Smooth muscle cell (in vitro differentiated cells): ENCODE results near the gene HOXD1. TPM values are rescaled to one million over a fixed set of nuclear protein-coding genes. Genes with fewer than 3 reads are reported as not detected.

Experiments used
- DNase-seq: peaks from one replicate; lab custom pipeline; 2025; ENCODE audit not compliant: unreplicated experiment; lab: John Stamatoyannopoulos, UW
- H2AFZ ChIP-seq: fragments of 200-600 bp; sonication (generic); 2 replicates; pipeline ENCODE4 v1.6.0; 2016; ENCODE audit warnings: antibody characterized with exemption, low read depth, mild to moderate bottlenecking
- H3F3A ChIP-seq: fragments of 200-600 bp; sonication (generic); 2 replicates; pipeline ENCODE4 v1.6.0; 2017; ENCODE audit warnings: antibody characterized with exemption, low read depth
- H3K27ac ChIP-seq: fragments of 200-600 bp; sonication (generic); 2 replicates; pipeline ENCODE4 v1.5.1; 2016; ENCODE audit warnings: low read depth, mild to moderate bottlenecking
- H3K27me3 ChIP-seq: fragments of 200-600 bp; sonication (generic); 2 replicates; pipeline ENCODE4 v1.6.1; 2016; ENCODE audit warnings: low read depth, mild to moderate bottlenecking
- H3K36me3 ChIP-seq: fragments of 200-600 bp; sonication (generic); 2 replicates; pipeline ENCODE4 v1.5.1; 2016; ENCODE audit warnings: low read depth
- H3K4me1 ChIP-seq: fragments of 200-600 bp; sonication (generic); 2 replicates; pipeline ENCODE4 v1.5.1; 2016; ENCODE audit warnings: low read depth
- H3K4me2 ChIP-seq: fragments of 200-600 bp; sonication (generic); 2 replicates; pipeline ENCODE4 v1.6.0; 2016; ENCODE audit warnings: mild to moderate bottlenecking
- H3K4me3 ChIP-seq: fragments of 200-600 bp; sonication (generic); 2 replicates; pipeline ENCODE4 v1.5.1; 2016; ENCODE audit warnings: mild to moderate bottlenecking
- H3K79me2 ChIP-seq: fragments of 200-600 bp; sonication (generic); 2 replicates; pipeline ENCODE4 v1.6.0; 2016; ENCODE audit warnings: low read depth, mild to moderate bottlenecking
- H3K9ac ChIP-seq: fragments of 200-600 bp; sonication (generic); 2 replicates; pipeline ENCODE4 v1.6.0; 2016; ENCODE audit warnings: low read depth
- H3K9me3 ChIP-seq: fragments of 200-600 bp; sonication (generic); replicated peaks from 2 replicates; pipeline ENCODE4 v1.5.1; 2016; ENCODE audit warnings: low read depth
- H4K20me1 ChIP-seq: fragments of 200-600 bp; sonication (generic); 2 replicates; pipeline ENCODE4 v1.6.0; 2016; ENCODE audit warnings: low read depth
- WGBS: methylation state at CpG from one replicate; pipeline ENCODE4 v1.1.7; 2016; ENCODE audit warnings: low lambda C conversion rate; 5-methylcytosine and 5-hydroxymethylcytosine counted together
- polyA plus RNA-seq: library from polyadenylated mRNA; unstranded; fragments of >200 nt; fragmentation: Nextera tagmentation; extraction: Ambion mirVana; gene quantifications from 2 replicates; pipeline ENCODE4 v1.2.1, GENCODE V29; 2016
- total RNA-seq: library from RNA; depleted of rRNA; stranded (reverse); fragments of >200 nt; gene quantifications from 2 replicates; pipeline ENCODE4 v1.2.3, GENCODE V29; 2014
- TF ChIP-seq, protein P1 (sequence below): fragments of 200-600 bp; sonication (generic); IDR thresholded peaks from 2 replicates; pipeline ENCODE4 v1.5.1; 2017; ENCODE audit warnings: borderline replicate concordance, mild to moderate bottlenecking, antibody characterized with exemption; ENCODE audit not compliant: insufficient read depth, poor library complexity, severe bottlenecking

The HOXD1 gene
- total and polyA plus RNA-seq, 2 experiments from 2014 or later, result not detected

DNA sequence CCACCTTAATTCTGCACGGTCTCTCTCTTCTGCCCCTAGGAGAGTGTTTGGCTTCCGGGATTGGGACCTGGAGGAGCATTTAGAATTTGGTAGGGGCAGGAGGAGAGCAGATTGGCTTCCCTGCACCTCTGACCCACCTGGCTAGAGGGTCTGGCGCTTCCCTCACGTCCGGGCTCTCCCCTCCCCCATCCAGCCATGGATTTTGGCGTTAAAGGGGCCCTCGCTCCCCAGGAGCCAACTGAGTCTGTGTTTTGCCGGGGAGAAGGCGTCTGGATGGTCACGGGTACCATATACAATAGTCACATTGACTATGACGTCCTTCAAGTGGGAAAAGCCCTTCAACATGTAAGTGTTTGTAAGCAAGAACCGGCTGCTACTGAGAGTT is 24.8 kb upstream of the HOXD1 start:
- Histone ChIP-seq H3K27me3 (peaks cover 100% of the 10 kb centered on the region), H4K20me1 (no peaks in the 10 kb centered on the region), H3K4me1 (no peaks in the 10 kb centered on the region), H3K9me3 (no peaks in the 10 kb centered on the region), H3F3A (no peaks in the 10 kb centered on the region), H3K9ac (no peak overlapping the region), H3K36me3 (no peaks in the 10 kb centered on the region), H3K4me3 (no peak overlapping the region), H3K4me2 (no peak overlapping the region), H3K79me2 (no peaks in the 10 kb centered on the region), H2AFZ (no peak overlapping the region), H3K27ac (no peak overlapping the region)
- DNase-seq, result no peak
- WGBS, result 6% methylated on average over 12 of the region's 12 CpGs
- TF ChIP-seq, protein P1, sequence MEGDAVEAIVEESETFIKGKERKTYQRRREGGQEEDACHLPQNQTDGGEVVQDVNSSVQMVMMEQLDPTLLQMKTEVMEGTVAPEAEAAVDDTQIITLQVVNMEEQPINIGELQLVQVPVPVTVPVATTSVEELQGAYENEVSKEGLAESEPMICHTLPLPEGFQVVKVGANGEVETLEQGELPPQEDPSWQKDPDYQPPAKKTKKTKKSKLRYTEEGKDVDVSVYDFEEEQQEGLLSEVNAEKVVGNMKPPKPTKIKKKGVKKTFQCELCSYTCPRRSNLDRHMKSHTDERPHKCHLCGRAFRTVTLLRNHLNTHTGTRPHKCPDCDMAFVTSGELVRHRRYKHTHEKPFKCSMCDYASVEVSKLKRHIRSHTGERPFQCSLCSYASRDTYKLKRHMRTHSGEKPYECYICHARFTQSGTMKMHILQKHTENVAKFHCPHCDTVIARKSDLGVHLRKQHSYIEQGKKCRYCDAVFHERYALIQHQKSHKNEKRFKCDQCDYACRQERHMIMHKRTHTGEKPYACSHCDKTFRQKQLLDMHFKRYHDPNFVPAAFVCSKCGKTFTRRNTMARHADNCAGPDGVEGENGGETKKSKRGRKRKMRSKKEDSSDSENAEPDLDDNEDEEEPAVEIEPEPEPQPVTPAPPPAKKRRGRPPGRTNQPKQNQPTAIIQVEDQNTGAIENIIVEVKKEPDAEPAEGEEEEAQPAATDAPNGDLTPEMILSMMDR, result no peak

GRCh38 chr2:176164201-176164600 is 24.3 kb upstream of the HOXD1 start:
- no peaks in the 10 kb centered on the region for H3K36me3 ChIP-seq
- H3K4me3 ChIP-seq, result no peak overlapping the region
- no peak overlapping the region for H2AFZ ChIP-seq
- no peak for DNase-seq
- no peaks in the 10 kb centered on the region for H3K4me1 ChIP-seq
- TF ChIP-seq, protein P1, result no peak
- no peak overlapping the region for H3K27ac ChIP-seq
- no peak overlapping the region for H3K4me2 ChIP-seq
- no peaks in the 10 kb centered on the region for H4K20me1 ChIP-seq
- peaks cover 100% of the 10 kb centered on the region for H3K27me3 ChIP-seq
- 24% methylated on average over 13 of the region's 13 CpGs for WGBS
- no peaks in the 10 kb centered on the region for H3K79me2 ChIP-seq
- no peak overlapping the region for H3K9ac ChIP-seq
- no peaks in the 10 kb centered on the region for H3K9me3 ChIP-seq
- no peaks in the 10 kb centered on the region for H3F3A ChIP-seq

DNA sequence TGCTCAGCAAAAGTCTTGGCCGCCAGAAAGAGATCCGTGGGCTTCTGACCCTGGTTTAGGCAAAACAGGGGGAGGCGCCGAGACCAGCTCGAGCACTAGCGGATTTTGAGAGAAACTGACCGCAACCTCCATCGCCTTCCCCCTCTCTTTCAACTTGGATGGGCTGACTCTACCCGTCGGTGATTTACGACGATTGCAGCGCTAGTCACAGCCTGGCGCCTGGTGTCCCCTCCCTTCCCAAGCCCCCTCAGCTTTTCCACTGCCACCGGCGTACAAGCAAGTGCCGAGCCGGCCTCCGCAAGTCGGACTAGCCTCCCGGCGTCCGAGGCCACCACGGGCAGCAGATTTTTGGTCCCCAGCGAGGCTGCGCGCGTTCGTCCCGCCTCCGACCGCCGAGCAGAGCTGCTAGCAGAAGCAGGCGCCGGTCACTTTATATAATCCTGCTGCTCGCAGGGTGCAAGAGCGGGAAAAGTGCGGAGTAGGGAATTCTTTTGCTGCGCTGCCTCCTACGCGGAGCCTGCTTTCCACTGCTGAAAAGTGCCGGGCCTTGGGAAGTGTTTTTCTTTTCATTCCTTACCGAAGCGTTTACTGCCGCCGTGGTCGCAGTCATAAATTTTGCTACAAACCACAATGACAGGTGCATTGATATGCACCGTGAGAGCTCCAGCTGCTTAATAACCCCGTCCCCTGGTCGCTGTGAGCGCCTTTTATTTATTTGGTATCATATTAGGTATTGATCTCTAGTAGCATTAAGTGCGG is 23.7 kb upstream of the HOXD1 start:
- no peaks in the 10 kb centered on the region for H3K9me3 ChIP-seq
- TF ChIP-seq, protein P1, result no peak
- DNase-seq, result no peak
- no peaks in the 10 kb centered on the region for H3F3A ChIP-seq
- H3K4me2 ChIP-seq, result peak overlapping the region; percentile 25
- peaks cover 100% of the 10 kb centered on the region for H3K27me3 ChIP-seq
- H3K27ac ChIP-seq, result no peak overlapping the region
- no peaks in the 10 kb centered on the region for H3K4me1 ChIP-seq
- no peaks in the 10 kb centered on the region for H3K36me3 ChIP-seq
- H4K20me1 ChIP-seq, result no peaks in the 10 kb centered on the region
- H2AFZ ChIP-seq, result no peak overlapping the region
- no peaks in the 10 kb centered on the region for H3K79me2 ChIP-seq
- 4% methylated on average over 52 of the region's 52 CpGs for WGBS
- no peak overlapping the region for H3K9ac ChIP-seq
- no peak overlapping the region for H3K4me3 ChIP-seq

DNA sequence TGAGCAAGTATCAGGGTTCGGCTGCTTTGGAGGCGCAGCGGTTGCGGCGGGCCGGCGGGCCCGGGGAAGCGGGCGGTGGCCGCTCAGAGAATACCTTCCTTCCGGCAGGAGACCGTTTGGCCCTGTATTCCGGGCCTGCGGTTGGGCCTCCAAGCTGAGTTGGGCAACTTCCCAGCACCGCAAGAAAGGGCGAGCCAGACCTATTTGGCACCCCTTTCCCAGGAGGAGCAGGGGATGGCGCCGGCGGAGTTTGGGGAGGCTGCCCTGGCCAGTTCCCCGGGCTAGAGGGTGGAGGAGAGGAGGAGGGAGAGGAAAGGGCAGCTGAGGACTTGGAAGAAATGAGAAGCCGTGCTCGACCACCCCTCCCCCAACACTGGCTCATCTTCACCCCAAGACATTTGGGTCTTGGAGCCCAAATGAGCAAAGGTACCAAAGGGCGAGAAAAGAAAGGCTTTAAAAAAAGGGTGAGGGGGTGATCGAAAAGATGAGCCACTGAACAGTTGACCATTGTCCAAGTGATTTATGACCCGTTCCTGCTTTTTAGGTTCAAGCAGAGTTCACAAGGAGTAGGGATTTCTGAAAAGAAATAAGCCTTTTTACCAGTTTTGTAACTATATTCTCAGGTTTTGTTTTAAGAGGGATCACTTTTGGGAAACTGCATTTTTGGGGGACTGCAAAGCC is 23.0 kb upstream of the HOXD1 start:
- no peak for DNase-seq
- Histone ChIP-seq H3K4me1 (no peaks in the 10 kb centered on the region), H3F3A (no peaks in the 10 kb centered on the region), H2AFZ (no peak overlapping the region), H3K9me3 (no peaks in the 10 kb centered on the region), H3K36me3 (no peaks in the 10 kb centered on the region), H3K4me2 (no peak overlapping the region), H3K27ac (no peak overlapping the region), H4K20me1 (no peaks in the 10 kb centered on the region), H3K79me2 (no peaks in the 10 kb centered on the region), H3K9ac (no peak overlapping the region), H3K27me3 (peaks cover 100% of the 10 kb centered on the region), H3K4me3 (no peak overlapping the region)
- whole genome bisulfite sequencing, result 8% methylated on average over 26 of the region's 26 CpGs
- TF ChIP-seq, protein P1, result no peak
